Tibial nerve (tissue), 4 donors: Measurements from ENCODE around the gene OLFM1.

Experiments used
- CTCF ChIP-seq, 5 experiments: fragments of 200-600 bp in 3 of 5; fragments of 450-650 bp in 2 of 5; sonication (generic) in 3 of 5; IDR thresholded peaks; one replicate each; pipeline ENCODE4 v1.5.1; 2016 to 2019; ENCODE audit warnings: antibody characterized with exemption in 5 of 5, mild to moderate bottlenecking in 3 of 5, moderate library complexity in 2 of 5
- EP300 ChIP-seq, 2 donors: sonication (generic); formaldehyde crosslinking; IDR thresholded peaks; one replicate each; pipeline ENCODE4 v1.6.1; 2017; ENCODE audit warnings: antibody characterized with exemption in 2 of 2, mild to moderate bottlenecking in 1 of 2
- POLR2A ChIP-seq, 2 donors: fragments of 450-650 bp; IDR thresholded peaks; one replicate each; pipeline ENCODE4 v1.6.1; 2017; ENCODE audit warnings: antibody characterized with exemption in 2 of 2, mild to moderate bottlenecking in 2 of 2, moderate library complexity in 2 of 2

DNA sequence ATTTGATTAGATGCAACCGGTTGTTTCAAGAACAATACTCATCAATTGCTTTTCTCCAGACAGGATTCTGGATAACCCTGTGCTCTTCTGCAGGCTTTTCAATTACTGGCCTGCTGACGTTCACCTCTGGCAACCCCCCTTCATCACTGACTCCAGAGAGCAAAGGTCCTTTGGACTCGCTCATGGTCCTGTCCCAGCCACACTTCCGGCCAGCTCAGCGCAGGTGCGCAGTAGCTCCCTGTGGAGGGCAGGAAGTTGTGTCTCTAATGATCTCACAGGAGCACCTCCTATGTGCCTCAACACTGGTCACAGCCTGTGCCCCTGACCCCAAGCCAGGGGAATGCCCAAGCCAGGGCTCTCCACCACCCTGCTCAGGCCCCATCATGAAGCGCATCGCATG lies 44.0 kb downstream of the OLFM1 start:
- no peak for TF ChIP-seq POLR2A (IDR thresholded peaks at IDR 0.05)
- TF ChIP-seq CTCF (IDR thresholded peaks at IDR 0.05) = no peak
- TF ChIP-seq EP300 (IDR thresholded peaks at IDR 0.05) = no peak
